ENCODE results near the gene PDPK1.
A peak's percentile ranks its signal among the peaks of the same experiment; 100 is the strongest.
"Not testable (repeated sequence)": the region's sequence is repeated elsewhere in the genome, so short reads cannot be mapped to it uniquely, and the experiment has no call there.

The PDPK1 gene

DNA sequence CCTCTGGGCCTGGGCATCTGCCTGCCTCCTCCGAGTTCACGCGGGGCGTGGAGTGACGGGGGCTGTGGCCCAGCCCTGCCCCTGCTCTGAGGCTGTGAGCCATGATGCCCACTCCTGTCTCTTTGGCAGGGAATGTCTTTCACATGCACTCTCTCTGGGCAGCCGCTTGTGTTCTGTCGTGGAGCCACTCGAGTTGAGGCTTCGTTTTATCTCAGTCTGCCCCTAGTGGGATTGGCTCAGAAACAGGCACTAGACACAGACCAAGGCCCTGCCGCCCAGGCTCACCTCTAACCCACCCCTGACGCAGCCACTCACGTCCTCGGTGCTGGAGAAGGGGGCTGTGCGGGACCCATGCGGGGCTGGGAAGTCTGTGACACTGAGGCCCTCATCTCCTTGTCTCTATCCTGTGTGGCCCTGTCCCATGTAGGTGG is 77.0 kb downstream of the PDPK1 start:
- H3K9me3 ChIP-seq (ENCODE audit: insufficient read depth, low read length) = no peaks in the 10 kb centered on the region
- no peak for TF ChIP-seq EZH2phosphoT487 (IDR thresholded peaks at IDR 0.05; ENCODE audit: low read depth)
- no peaks in the 10 kb centered on the region for H3K27me3 ChIP-seq (ENCODE audit: low read depth, low read length)
- H3K36me3 ChIP-seq (replicated peaks; ENCODE audit: low read depth, low read length) = peaks cover 14% of the 10 kb centered on the region
- H2AFZ ChIP-seq (ENCODE audit: low read depth, low read length) = no peak overlapping the region
- H3K9ac ChIP-seq (ENCODE audit: low read length) = no peak overlapping the region
- no peak overlapping the region for H3K4me3 ChIP-seq (ENCODE audit: low read length)
- peaks cover 7% of the 10 kb centered on the region for H4K20me1 ChIP-seq (ENCODE audit: insufficient read depth, low read length)
- H3K27ac ChIP-seq (ENCODE audit: low read length) = no peak overlapping the region
- H3K79me2 ChIP-seq (ENCODE audit: low read length) = peaks cover 18% of the 10 kb centered on the region
- no peak overlapping the region for H3K4me2 ChIP-seq (ENCODE audit: low read length)
- no peaks in the 10 kb centered on the region for H3K4me1 ChIP-seq (ENCODE audit: low read length)

DNA sequence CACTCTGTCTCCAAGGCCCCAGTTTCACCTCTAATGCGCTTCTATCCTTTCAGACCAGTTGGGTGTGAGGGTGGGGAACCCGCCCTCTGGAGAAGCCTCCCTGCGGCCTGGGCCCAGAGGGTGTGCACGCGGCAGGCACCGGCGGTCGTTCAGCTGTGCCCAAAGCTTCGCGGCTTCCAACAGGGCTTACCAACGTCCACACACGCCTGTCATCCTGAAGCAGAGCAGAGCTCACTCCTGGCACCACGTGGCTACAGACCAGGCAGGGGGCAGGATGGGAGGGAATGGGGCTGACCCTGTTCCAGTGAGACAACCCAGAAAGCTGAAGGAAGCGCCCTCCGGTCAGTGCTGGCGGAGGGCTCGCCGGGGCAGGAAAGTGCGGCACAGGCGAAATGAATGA is 81.1 kb downstream of the PDPK1 start:
- not testable (repeated sequence) for H3K4me3 ChIP-seq (ENCODE audit: low read length); H3K27me3 ChIP-seq (ENCODE audit: low read depth, low read length)

DNA sequence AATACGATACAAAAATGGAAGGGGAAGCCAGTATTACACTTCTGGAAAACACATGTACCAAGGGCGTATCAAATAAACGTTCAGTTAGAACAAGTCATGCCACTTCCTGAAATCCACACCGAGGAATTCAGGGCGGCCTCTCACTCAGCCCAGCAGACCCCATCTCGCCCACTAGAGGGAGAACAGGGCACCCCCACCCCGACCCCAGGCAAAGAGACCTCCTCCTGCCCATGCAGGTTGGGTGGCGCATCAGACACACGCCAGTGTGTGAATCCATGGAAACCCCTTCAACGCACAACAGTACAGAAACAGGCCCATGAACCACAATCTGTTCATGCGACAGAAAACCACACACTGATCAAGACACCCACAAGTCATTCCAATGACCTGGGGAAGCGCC is 81.8 kb downstream of the PDPK1 start:
- H3K9me3 ChIP-seq (ENCODE audit: insufficient read depth, low read length); H3K4me3 ChIP-seq (ENCODE audit: low read length); H3K4me2 ChIP-seq (ENCODE audit: low read length); H3K27me3 ChIP-seq (ENCODE audit: low read depth, low read length); H3K9ac ChIP-seq (ENCODE audit: low read length); H2AFZ ChIP-seq (ENCODE audit: low read depth, low read length); H3K4me1 ChIP-seq (ENCODE audit: low read length); H3K36me3 ChIP-seq (replicated peaks; ENCODE audit: low read depth, low read length); H3K27ac ChIP-seq (ENCODE audit: low read length); H3K79me2 ChIP-seq (ENCODE audit: low read length); H4K20me1 ChIP-seq (ENCODE audit: insufficient read depth, low read length): not testable (repeated sequence)

More for the DNA sequence above, 81.1 kb downstream of the PDPK1 start:
- H3K36me3 ChIP-seq (replicated peaks; ENCODE audit: low read depth, low read length); H3K79me2 ChIP-seq (ENCODE audit: low read length); H2AFZ ChIP-seq (ENCODE audit: low read depth, low read length); H3K27ac ChIP-seq (ENCODE audit: low read length); H4K20me1 ChIP-seq (ENCODE audit: insufficient read depth, low read length); H3K4me2 ChIP-seq (ENCODE audit: low read length); H3K9me3 ChIP-seq (ENCODE audit: insufficient read depth, low read length); H3K4me1 ChIP-seq (ENCODE audit: low read length); H3K9ac ChIP-seq (ENCODE audit: low read length): not testable (repeated sequence)

DNA sequence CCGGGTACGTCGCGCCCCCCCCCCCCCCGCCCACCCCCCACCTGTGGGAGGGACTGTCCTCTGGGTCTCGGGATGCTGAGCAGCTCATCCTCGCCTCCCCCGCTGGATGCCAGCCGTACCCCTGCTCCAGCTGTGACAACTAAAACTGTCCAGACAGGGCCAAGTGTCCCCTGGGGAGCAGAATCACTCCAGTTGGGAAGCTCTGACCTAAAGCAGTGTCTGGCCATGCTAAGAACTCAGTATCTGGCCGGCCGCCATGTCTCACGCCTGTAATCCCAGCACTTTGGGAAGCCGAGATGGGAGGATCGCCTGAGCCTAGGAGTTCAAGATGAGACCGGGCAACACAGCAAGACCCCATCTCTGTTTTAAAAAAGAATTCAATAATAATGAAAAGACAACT is 83.0 kb downstream of the PDPK1 start:
- not testable (repeated sequence) for H3K79me2 ChIP-seq (ENCODE audit: low read length); H3K27me3 ChIP-seq (ENCODE audit: low read depth, low read length); H3K36me3 ChIP-seq (replicated peaks; ENCODE audit: low read depth, low read length); H3K4me2 ChIP-seq (ENCODE audit: low read length); H3K9ac ChIP-seq (ENCODE audit: low read length); H3K4me1 ChIP-seq (ENCODE audit: low read length); H3K27ac ChIP-seq (ENCODE audit: low read length); H3K9me3 ChIP-seq (ENCODE audit: insufficient read depth, low read length); H4K20me1 ChIP-seq (ENCODE audit: insufficient read depth, low read length); H2AFZ ChIP-seq (ENCODE audit: low read depth, low read length); H3K4me3 ChIP-seq (ENCODE audit: low read length)

DNA sequence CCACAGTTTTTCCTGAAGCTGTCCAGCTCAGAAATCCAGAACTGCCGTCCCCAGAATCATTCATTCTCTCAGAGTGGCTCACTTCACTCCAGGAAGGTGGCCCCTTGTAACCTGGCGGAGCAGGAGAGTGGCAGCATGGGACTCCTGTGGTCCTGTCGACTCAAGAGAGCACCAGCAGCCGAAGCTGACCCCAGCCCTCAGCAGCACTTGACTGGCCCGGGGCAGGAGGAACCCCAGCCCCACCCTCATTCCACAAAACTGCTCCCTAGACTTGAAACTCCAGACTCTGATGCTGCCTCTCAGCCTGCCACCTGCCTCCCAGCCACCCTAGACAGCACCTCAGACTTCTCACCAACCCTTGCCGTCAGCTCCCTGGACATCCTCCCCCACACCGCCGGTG is 83.6 kb downstream of the PDPK1 start:
- H2AFZ ChIP-seq (ENCODE audit: low read depth, low read length); H3K27ac ChIP-seq (ENCODE audit: low read length); H3K27me3 ChIP-seq (ENCODE audit: low read depth, low read length); H3K9me3 ChIP-seq (ENCODE audit: insufficient read depth, low read length); H4K20me1 ChIP-seq (ENCODE audit: insufficient read depth, low read length); H3K79me2 ChIP-seq (ENCODE audit: low read length); H3K36me3 ChIP-seq (replicated peaks; ENCODE audit: low read depth, low read length); H3K4me1 ChIP-seq (ENCODE audit: low read length); H3K4me3 ChIP-seq (ENCODE audit: low read length); H3K9ac ChIP-seq (ENCODE audit: low read length); H3K4me2 ChIP-seq (ENCODE audit: low read length): not testable (repeated sequence)

DNA sequence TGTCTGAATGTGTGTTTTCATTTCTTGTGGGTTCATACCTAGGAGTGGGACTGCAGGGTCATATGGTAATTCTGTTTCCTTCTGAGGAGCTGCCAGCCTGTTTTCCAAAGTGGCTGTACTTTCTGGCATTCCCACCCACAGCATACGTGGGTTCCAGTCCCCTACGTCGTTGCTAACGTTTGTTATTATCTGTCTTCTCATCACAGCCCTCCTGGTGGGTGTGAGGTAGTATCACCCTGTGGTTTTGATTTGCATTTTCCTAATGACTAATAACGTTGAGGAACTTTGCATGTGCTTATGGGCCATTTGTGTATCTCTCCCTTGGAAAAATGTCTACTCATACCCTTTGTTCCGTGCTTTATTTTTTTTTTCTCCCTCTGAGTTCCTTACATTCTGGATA is 89.3 kb downstream of the PDPK1 start:
- H3K27me3 ChIP-seq (ENCODE audit: low read depth, low read length); H3K79me2 ChIP-seq (ENCODE audit: low read length); H3K9me3 ChIP-seq (ENCODE audit: insufficient read depth, low read length); H3K4me3 ChIP-seq (ENCODE audit: low read length); H2AFZ ChIP-seq (ENCODE audit: low read depth, low read length); H3K4me1 ChIP-seq (ENCODE audit: low read length); H4K20me1 ChIP-seq (ENCODE audit: insufficient read depth, low read length); H3K9ac ChIP-seq (ENCODE audit: low read length); H3K4me2 ChIP-seq (ENCODE audit: low read length); H3K36me3 ChIP-seq (replicated peaks; ENCODE audit: low read depth, low read length); H3K27ac ChIP-seq (ENCODE audit: low read length): not testable (repeated sequence)

DNA sequence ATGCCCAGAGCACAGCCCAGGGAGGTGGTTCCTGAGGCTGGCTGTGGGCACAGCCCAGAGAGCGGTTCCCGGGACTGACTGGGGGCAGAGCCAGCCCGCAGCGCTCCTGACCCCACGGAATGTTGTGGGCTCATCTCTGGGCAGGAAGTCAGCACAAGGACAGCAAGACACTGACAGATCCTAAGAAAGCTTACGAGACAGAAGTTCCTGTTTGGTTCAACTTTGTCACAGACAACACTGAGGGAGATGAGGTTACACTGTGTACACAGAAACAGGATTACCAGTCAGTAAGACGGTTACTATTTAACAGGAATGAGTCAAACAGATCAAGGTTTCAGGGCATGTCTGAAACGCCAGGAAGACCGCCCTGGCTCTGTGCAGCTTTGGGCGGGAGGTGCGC is 93.4 kb downstream of the PDPK1 start:
- not testable (repeated sequence) for H3K36me3 ChIP-seq (replicated peaks; ENCODE audit: low read depth, low read length); H4K20me1 ChIP-seq (ENCODE audit: insufficient read depth, low read length); H3K4me3 ChIP-seq (ENCODE audit: low read length); H3K4me2 ChIP-seq (ENCODE audit: low read length); H3K27ac ChIP-seq (ENCODE audit: low read length); H2AFZ ChIP-seq (ENCODE audit: low read depth, low read length); H3K79me2 ChIP-seq (ENCODE audit: low read length); H3K9ac ChIP-seq (ENCODE audit: low read length); H3K9me3 ChIP-seq (ENCODE audit: insufficient read depth, low read length); H3K4me1 ChIP-seq (ENCODE audit: low read length); H3K27me3 ChIP-seq (ENCODE audit: low read depth, low read length)

DNA sequence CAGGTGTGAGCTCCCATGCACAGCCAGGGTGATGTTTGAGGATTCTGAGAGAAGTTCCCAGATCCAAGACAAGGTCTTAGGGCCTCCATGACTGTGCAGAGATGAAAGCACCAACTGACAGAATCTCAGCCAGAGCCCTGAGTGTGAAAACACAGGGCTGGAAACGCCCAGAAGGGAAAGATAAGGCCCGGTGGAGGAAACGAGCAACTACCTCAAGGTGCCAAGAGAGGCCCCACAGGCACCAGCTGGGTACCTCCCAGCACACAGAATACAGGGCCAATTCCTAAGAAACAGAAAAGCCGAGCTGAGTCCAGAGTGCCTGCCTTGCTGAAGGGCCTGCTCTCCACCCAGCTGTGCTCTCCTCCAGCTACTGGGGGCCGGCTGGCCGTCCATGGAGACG is 94.5 kb downstream of the PDPK1 start:
- not testable (repeated sequence) for H4K20me1 ChIP-seq (ENCODE audit: insufficient read depth, low read length); H3K4me1 ChIP-seq (ENCODE audit: low read length); H3K9ac ChIP-seq (ENCODE audit: low read length); H3K36me3 ChIP-seq (replicated peaks; ENCODE audit: low read depth, low read length); H3K27ac ChIP-seq (ENCODE audit: low read length); H3K27me3 ChIP-seq (ENCODE audit: low read depth, low read length); H3K4me3 ChIP-seq (ENCODE audit: low read length); H3K4me2 ChIP-seq (ENCODE audit: low read length); H3K9me3 ChIP-seq (ENCODE audit: insufficient read depth, low read length); H2AFZ ChIP-seq (ENCODE audit: low read depth, low read length); H3K79me2 ChIP-seq (ENCODE audit: low read length)

DNA sequence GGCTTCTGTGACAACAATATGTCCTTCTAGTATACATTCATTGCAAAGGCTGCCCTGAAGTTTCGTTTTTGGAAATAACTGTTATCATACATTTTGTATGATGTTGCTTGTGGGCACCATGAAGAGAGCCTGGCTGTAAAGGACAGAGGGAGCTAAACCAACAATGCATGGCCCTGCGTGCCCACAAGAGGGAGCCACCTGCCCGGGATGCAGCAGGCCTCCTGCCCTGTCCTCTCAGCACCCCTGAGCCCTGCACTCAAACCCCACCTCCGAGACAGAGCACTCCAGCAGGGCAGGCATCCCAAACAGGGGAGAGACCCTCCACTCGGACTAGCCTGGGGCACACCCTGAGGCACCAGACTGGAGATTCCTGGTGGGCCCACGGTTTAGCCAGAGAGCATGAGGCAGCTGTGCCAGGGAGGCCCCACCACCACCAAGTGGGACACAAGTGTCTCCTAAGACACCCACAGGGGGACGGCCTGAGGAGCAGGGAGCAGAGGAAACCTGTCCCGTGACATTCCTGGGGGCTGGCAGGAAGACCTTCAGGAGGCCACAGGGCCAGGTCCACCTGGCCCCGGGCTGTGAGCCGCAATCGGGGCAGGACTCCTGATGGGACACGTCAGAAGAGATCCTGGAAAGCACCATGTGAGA is 101.4 kb downstream of the PDPK1 start:
- not testable (repeated sequence) for H3K9me3 ChIP-seq (ENCODE audit: insufficient read depth, low read length); H3K4me2 ChIP-seq (ENCODE audit: low read length); H3K9ac ChIP-seq (ENCODE audit: low read length); H3K36me3 ChIP-seq (replicated peaks; ENCODE audit: low read depth, low read length); H4K20me1 ChIP-seq (ENCODE audit: insufficient read depth, low read length); H3K4me1 ChIP-seq (ENCODE audit: low read length); H2AFZ ChIP-seq (ENCODE audit: low read depth, low read length); H3K79me2 ChIP-seq (ENCODE audit: low read length); H3K4me3 ChIP-seq (ENCODE audit: low read length); H3K27me3 ChIP-seq (ENCODE audit: low read depth, low read length)
- H3K27ac ChIP-seq (ENCODE audit: low read length) = 0 out of 2 replicates have a peak overlapping the region, but pooled peaks have one; percentile 55

DNA sequence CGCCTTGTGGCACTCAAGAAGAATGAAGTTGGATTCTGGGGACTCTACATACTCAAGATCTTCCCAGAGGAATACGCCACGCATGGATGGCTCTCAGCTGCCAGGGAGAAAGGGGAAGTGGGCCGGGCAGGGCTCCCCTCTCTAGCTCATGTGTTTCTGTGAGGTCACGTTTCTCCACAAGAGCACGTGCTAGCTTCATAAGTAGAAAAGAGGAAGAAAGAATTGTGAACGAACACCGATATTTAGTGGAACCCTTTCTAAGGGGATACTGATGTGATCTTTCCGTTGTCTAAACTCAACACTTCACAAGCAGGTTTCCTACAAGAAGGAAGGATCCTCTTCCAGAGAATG is 101.9 kb downstream of the PDPK1 start:
- H3K9me3 ChIP-seq (ENCODE audit: insufficient read depth, low read length); H3K27me3 ChIP-seq (ENCODE audit: low read depth, low read length); H3K4me1 ChIP-seq (ENCODE audit: low read length); H3K4me2 ChIP-seq (ENCODE audit: low read length); H3K4me3 ChIP-seq (ENCODE audit: low read length); H3K36me3 ChIP-seq (replicated peaks; ENCODE audit: low read depth, low read length); H3K9ac ChIP-seq (ENCODE audit: low read length); H2AFZ ChIP-seq (ENCODE audit: low read depth, low read length); H4K20me1 ChIP-seq (ENCODE audit: insufficient read depth, low read length); H3K79me2 ChIP-seq (ENCODE audit: low read length): not testable (repeated sequence)
- peak overlapping the region; percentile 55 for H3K27ac ChIP-seq (ENCODE audit: low read length)

All from OCI-LY3 (cell line).